Measurements from ENCODE around the gene MADCAM1.
A peak's percentile ranks its signal among the peaks of the same experiment; 100 is the strongest.

The MADCAM1 gene

GRCh38 chr19:493391-494170, 2.7 kb upstream of the MADCAM1 start:
- no peak overlapping the region for H3K9ac ChIP-seq
- H3K4me1 ChIP-seq = peaks cover 2% of the 10 kb centered on the region
- H2AFZ ChIP-seq = peak overlapping the region; percentile 35
- H3K36me3 ChIP-seq (ENCODE audit: control insufficient read depth, insufficient read depth, low read length) = no peaks in the 10 kb centered on the region
- H3K9me3 ChIP-seq (ENCODE audit: control insufficient read depth, low read length) = no peaks in the 10 kb centered on the region
- no peak overlapping the region for H3K27ac ChIP-seq
- no peaks in the 10 kb centered on the region for H3K79me2 ChIP-seq
- H3K27me3 ChIP-seq (ENCODE audit: control insufficient read depth, insufficient read depth, low read length) = no peaks in the 10 kb centered on the region
- TF ChIP-seq CTCF (IDR thresholded peaks at IDR 0.05) = no peak
- no peak overlapping the region for H3K4me3 ChIP-seq (ENCODE audit: low read depth, low read length)
- no peak overlapping the region for H3K4me2 ChIP-seq (ENCODE audit: low read length)

GRCh38 chr19:494171-495080, 1.9 kb upstream of the MADCAM1 start:
- H3K27ac ChIP-seq = no peak overlapping the region
- H3K36me3 ChIP-seq (ENCODE audit: control insufficient read depth, insufficient read depth, low read length) = no peaks in the 10 kb centered on the region
- H3K9me3 ChIP-seq (ENCODE audit: control insufficient read depth, low read length) = no peaks in the 10 kb centered on the region
- no peak overlapping the region for H3K4me3 ChIP-seq (ENCODE audit: low read depth, low read length)
- no peaks in the 10 kb centered on the region for H3K27me3 ChIP-seq (ENCODE audit: control insufficient read depth, insufficient read depth, low read length)
- TF ChIP-seq CTCF (IDR thresholded peaks at IDR 0.05) = no peak
- H3K79me2 ChIP-seq = no peaks in the 10 kb centered on the region
- no peak overlapping the region for H3K4me2 ChIP-seq (ENCODE audit: low read length)
- H2AFZ ChIP-seq = peak overlapping the region; percentile 35
- H3K4me1 ChIP-seq = peaks cover 2% of the 10 kb centered on the region
- H3K9ac ChIP-seq = no peak overlapping the region

GRCh38 chr19:495081-495401, 1.2 kb upstream of the MADCAM1 start:
- no peaks in the 10 kb centered on the region for H3K27me3 ChIP-seq (ENCODE audit: control insufficient read depth, insufficient read depth, low read length)
- H3K4me2 ChIP-seq (ENCODE audit: low read length) = no peak overlapping the region
- H2AFZ ChIP-seq = no peak overlapping the region
- no peaks in the 10 kb centered on the region for H3K9me3 ChIP-seq (ENCODE audit: control insufficient read depth, low read length)
- H3K4me1 ChIP-seq = peaks cover 2% of the 10 kb centered on the region
- no peak for TF ChIP-seq CTCF (IDR thresholded peaks at IDR 0.05)
- no peak overlapping the region for H3K27ac ChIP-seq
- H3K4me3 ChIP-seq (ENCODE audit: low read depth, low read length) = no peak overlapping the region
- no peaks in the 10 kb centered on the region for H3K79me2 ChIP-seq
- no peaks in the 10 kb centered on the region for H3K36me3 ChIP-seq (ENCODE audit: control insufficient read depth, insufficient read depth, low read length)
- no peak overlapping the region for H3K9ac ChIP-seq

GRCh38 chr19:495402-496111, 729 bp upstream of the MADCAM1 start:
- Histone ChIP-seq H3K79me2 (no peaks in the 10 kb centered on the region), H3K9me3 (ENCODE audit: control insufficient read depth, low read length) (no peaks in the 10 kb centered on the region), H3K27me3 (ENCODE audit: control insufficient read depth, insufficient read depth, low read length) (no peaks in the 10 kb centered on the region), H2AFZ (no peak overlapping the region), H3K27ac (peak overlapping the region; percentile 24), H3K36me3 (ENCODE audit: control insufficient read depth, insufficient read depth, low read length) (no peaks in the 10 kb centered on the region), H3K4me2 (ENCODE audit: low read length) (no peak overlapping the region), H3K4me1 (peaks cover 2% of the 10 kb centered on the region), H3K9ac (no peak overlapping the region), H3K4me3 (ENCODE audit: low read depth, low read length) (no peak overlapping the region)
- peak; percentile 79 for TF ChIP-seq CTCF (IDR thresholded peaks at IDR 0.05)
